GM18907 (cell line): ENCODE results near the gene SLC4A1.

Source experiments
- ATAC-seq: cut with Tn5 transposase; IDR thresholded peaks from one replicate; pipeline ENCODE4 v1.9.1; 2021; ENCODE audit warnings: mild to moderate bottlenecking, moderate library complexity; ENCODE audit not compliant: unreplicated experiment

SLC4A1 gene

DNA sequence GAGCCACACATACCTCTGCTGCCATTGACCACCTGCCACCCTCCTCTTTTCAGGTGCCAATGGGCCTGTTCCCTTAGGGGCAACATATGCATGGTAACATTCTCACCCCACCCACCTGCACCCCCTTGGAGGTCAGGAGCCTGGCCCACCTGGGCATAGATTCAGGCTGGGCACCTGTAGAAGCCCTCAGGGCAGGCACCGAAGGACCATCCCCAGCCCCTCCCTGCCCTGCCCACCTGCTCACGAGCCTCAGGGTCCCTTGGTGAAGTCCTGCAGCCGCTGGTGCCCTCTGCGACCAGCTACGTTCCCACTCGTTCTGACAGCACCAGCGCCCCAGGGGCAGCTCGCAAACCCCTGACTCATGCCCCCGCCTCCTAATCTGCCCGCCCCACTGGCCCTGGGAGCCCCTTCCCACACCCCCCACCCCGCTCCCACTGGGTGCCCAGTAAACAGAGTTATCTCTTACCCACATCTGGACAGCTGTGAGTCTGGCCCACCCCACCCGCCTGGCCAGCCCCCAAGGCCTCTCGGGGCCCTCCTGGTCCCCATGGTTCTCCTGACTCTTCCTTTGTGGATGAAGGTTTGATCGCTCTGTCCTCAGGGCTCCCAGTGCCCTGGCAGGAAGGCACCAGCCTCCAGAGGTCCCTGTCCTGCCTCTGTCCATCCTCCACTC is at the start of gene SLC4A1:
SLC4A1 (minus strand) TSS at position 318 of the 673 bp plus-strand sequence. CDS start 5,269 bp downstream, outside the sequence.
- no peak for ATAC-seq

GRCh38 chr17:44317545-44317944 is 49.6 kb upstream of the SLC4A1 start:
- ATAC-seq, result no peak

DNA sequence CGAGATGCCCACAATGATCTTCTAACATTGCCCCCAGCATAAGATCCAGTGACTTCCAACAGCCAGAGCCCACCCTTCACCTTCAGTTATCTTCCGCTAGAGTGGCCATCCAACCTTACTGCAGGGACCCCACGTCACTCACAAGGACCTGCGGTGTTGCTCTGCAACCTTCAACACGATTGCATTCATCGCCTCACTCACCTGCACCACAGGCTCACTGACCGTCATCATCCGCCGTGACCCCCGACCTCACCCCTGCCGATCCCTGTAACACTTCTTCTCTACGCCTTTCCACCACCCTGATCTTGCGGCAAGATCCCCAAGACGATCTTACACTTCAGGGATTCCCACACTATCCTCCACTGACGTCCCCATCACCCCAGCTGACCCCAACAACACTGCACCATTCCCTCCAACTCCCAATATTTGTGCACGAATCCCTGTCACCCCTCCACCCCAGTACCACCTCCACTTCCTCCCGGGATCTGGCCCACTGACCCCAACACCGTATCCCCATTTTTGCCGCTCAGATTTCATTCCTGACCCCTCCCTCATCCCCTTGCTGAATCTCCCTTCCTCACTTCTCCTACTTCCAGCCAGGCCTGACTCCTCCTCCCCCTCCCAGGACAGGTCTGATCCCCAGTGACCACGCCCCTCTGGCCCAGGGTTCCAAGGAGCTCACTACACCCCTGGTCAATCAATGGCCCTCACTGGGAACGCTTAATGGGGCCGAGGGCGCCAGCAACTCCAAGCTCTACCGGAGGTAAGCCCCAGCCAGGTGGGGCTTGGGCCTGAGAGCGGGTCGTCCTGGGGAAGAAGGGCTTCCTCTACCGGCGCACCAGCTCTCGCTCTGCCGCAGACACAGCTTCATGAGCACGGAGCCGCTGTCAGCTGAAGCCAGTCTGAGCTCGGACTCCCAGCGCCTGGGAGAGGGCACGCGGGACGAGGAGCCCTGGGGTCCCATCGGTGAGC is 48.1 kb upstream of the SLC4A1 start:
- no peak for ATAC-seq

GRCh38 chr17:44314869-44315661 is 47.1 kb upstream of the SLC4A1 start:
- ATAC-seq, result no peak

DNA sequence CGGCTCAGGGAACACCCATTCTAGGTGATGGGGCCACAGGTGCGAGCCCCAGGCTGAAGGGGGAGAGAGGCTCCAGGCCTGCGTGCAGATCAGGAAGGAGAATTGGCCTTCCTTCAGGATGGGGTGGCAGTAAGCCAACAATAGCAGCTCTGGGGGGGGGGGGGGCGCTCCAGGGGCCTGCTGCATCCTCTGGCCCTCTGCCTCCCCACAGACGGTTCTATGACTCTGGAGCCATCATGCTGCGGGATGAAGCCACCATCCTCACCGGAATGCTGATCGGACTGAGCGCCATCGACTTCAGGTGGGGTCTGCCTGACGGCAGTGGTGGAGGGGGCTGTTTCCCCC is 46.6 kb upstream of the SLC4A1 start:
- no peak for ATAC-seq

DNA sequence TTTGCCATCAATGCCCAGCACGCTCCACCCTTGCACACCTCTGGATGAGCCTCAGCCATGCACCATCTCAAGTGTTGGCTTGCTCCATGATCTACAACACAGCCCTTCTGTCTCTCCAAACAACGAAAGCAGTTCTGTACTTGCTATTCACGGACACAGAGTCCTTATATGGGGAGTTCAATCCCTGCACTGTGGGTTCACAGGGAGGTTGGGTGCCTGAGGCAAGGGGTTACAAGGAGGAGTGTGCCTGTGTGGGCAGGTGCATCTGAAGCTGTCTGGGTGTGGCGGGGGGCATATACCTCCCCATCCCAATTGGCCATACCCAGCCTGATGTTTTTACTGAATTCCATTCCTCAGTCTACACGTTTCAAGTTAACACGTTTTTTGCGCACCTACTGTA is 46.1 kb upstream of the SLC4A1 start:
- ATAC-seq, result no peak

GRCh38 chr17:44312396-44313104 is 44.6 kb upstream of the SLC4A1 start:
- no peak for ATAC-seq

DNA sequence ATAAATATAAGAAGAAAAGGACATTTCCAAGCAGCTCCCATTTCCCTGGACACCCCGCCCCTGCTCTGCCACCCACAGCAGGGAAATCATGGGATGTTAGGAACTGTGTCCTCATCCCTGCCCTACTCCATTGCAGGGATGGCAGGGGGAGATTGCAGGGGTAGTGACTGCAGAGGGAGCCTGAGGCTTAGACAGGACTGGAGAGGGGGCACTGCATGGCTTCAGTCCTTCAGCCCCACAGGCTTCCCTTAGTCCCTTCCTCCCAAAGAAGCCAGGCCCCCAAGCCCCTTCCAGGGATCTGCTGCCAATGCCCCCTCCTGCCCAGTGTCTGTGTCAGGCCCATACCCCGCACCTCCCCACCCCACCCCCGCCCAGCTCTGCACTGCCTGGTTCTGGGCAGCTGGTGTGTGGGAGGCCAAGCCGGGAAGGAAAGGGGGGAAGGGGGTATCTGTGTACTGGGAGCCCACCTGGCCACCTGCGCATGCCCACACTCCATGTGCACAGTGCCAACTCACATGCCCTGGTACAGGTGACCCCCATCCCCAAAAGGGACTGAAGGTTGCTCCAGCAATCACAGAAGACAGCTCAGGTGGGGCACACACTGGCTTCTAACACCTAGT is 43.7 kb upstream of the SLC4A1 start:
- ATAC-seq, result no peak

DNA sequence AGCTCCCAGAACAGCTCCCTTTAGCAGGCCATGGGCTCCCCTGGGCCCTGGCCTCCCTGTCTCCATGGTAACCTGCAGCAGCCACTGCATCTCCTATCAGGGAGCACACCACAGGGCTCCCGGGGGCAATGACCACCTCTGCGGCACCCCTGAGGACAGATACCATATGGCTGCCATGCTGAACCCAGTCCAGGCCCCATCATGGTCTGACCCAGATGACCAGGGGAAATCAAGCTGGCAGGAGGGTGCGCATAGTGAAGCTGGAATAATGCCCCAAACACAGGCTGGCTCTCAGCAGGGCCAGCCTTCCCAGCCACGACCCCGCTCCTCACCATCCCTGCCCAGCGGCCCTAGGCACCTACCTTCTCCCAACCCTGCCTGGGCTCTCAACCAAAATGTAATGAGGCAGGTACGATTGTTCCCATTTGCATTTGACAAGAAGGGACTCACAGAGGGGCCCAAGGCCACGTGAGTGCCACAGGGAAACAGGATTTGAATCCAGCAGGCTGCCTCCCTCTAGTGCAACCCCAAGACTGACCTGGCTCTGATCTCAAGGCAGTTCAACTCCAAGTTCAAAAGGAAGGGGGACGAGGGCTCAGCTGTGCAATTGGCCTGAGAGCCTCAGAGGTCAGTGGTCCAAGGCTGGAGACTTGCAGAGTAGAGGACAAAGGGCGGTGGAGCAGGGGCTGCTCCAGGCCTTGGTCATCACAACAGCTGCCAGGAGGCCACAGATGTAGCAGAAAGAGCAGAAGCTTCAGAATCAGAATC is 42.9 kb upstream of the SLC4A1 start:
- ATAC-seq, result no peak

GRCh38 chr17:44310188-44310587 is 42.3 kb upstream of the SLC4A1 start:
- ATAC-seq, result no peak

DNA sequence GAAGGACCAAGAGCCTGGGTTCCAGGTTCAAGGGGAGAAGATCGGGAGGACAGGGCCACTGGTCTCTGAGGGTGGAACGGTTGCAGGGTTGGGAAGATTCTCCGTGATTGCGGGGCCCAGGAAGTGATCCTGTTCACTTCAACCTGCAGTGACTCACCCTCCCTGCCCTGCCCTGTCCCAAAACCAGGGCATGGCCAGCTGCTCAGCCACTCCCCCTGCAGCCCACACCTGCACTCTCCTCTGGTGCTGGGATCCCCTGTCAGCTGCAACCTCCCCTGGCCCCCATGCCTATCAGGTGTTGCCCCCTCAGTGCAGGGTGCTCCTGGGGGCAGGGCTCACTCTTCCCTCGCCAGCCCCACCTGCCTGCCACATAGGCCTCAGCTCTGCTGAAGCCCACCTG is 41.5 kb upstream of the SLC4A1 start:
- ATAC-seq, result no peak

DNA sequence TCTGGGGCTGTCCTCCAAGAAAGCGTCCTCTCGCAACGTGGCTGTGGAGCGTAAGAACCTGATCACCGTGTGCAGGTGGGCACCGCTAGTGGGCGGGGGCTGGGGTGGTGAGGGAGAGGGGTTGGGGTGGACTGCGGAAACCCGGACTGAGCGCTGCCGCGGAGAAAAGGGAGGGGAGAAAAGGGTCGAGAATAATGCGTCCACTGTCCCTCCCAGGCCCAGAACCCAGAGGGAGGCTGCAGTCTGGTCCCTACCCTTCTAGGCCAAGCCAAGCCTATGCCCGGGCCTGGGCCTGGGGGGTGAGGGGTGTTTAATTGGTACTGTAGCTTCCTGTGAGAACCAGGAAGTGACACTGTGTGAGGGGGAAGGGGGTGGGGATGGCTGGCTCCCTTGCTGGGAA is 40.9 kb upstream of the SLC4A1 start:
- ATAC-seq, result no peak

DNA sequence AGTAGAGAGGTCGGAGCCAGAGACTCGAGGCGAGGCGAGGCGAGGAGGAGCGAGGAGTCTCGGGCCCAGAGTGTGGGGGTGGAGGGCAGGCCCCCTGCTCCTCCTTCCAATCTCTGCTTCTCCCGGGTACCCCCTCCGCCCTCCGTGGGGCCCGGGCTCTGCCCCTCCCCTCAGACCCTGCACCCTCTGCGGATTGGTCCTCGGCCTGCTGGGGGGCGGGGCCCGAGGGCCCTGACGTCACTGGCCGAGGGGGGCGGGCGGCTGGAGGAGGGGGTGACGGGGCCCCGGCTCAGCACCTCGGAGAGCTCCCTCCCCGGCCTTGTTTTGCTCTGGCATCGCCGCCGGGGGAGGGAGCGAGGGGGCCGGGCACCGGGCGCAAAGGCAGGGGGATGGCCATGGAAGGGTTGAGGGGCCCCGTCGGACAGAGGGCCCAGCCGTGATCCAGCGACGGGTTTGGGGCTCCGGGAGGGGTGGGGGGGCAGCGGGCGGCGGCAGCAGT is 40.4 kb upstream of the SLC4A1 start, which contains the start of gene RUNDC3A:
RUNDC3A (plus strand) TSS at position 282 of the 499 bp plus-strand sequence. CDS start 232 bp downstream, outside the sequence.
- peak; percentile 45 for ATAC-seq

DNA sequence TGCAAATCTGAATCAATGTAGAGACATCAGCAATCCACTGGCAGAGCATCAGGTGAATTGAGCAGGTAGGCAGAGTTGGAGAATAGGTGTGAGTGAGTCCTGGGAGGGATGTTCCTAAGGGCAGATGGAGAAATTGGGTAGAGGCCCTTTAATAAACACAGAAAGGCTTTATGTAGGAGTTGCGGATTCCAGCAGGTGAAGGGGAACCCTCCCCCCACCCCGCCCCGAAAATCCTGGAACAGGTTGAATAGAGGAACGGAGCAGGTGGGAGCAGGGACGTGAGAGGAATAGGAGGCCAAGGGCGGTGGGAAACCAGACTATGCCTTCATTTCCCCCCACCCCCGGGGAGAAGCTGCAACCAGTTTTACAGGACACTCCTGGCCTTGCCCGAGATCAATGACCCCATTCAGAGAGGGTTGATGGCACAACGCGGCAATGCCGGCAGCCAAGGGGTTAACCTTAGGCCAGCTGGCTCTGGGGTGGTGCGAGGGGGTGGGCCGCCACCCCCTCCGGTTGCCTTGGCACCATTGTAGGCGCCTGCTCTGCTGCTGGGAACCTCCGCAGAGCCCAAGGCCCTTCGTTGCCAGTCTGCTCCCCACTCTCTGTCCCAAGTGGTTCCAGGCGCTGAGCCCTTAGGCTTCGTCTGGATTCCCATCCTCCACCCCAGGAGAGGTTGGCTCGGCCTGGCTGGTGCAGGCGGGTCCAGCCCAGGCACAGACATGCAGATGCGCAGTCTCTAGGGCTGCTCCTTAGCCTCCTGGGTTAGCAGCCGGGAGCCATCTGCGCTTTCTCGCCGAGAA is 39.7 kb upstream of the SLC4A1 start:
- no peak for ATAC-seq

DNA sequence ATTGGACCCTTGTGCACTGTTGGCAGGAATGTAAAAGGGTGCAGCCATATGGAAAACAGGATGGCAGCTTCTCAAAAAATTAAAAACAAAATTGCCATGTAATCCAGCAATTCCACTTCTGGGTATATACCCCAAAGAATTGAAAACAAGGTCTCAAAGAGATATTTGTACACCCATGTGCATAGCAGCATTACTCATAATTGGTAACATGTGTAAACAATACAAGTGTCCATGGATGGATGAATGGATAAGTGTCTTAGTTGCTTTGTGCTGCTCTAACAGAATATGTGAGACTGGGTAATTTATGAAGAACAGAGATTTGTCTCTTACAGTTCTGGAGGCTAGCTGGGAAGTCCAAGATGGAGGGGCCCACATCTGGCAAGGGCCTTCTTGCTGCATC is 36.7 kb upstream of the SLC4A1 start:
- ATAC-seq, result no peak

GRCh38 chr17:44297975-44298374 is 30.0 kb upstream of the SLC4A1 start:
- no peak for ATAC-seq

GRCh38 chr17:44293509-44294226 is 25.7 kb upstream of the SLC4A1 start:
- ATAC-seq, result no peak

DNA sequence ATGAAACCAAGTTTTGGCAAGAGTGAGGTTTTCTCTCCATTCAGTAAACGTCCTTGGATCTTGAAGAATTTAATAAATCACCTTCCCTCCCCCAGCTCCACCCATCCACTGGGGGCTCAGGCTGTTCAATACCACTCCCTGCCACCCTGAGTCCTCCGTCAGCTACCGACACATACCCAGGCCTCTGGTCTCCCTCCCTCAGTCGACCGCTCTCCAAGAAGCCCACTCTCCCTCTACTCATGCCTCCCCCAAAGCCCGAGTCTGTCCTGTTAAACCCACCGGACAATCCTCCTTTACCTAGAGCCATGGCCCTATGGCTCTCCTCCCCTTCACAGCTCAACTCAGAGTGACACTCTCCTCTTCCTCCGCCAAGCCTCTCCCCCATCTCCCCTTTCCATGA is 19.7 kb upstream of the SLC4A1 start:
- no peak for ATAC-seq
